Endothelial cell of umbilical vein (primary cell): Measurements from ENCODE around the gene KPNA2.

Experiments used
- POLR2A ChIP-seq: IDR thresholded peaks from 2 replicates; pipeline ENCODE4 v1.6.1; 2012; ENCODE audit warnings: low read depth, mild to moderate bottlenecking, control low read depth, low read length
- TF ChIP-seq, protein P1 (sequence below), 2 donors: IDR thresholded peaks; 1 replicate in 1 of 2; 2 replicates in 1 of 2; pipeline ENCODE4 v1.5.1; 2011; ENCODE audit warnings: low read length in 2 of 2, mild to moderate bottlenecking in 2 of 2, moderate library complexity in 2 of 2, control low read depth in 1 of 2, inconsistent platforms in 1 of 2, low read depth in 1 of 2; ENCODE audit not compliant: insufficient read depth in 1 of 2; ENCODE audit errors: extremely low read depth in 1 of 2
- TF ChIP-seq, protein P2 (sequence below): IDR thresholded peaks from 2 replicates; pipeline ENCODE4 v1.6.1; 2011; ENCODE audit not compliant: insufficient read depth, insufficient read length

DNA sequence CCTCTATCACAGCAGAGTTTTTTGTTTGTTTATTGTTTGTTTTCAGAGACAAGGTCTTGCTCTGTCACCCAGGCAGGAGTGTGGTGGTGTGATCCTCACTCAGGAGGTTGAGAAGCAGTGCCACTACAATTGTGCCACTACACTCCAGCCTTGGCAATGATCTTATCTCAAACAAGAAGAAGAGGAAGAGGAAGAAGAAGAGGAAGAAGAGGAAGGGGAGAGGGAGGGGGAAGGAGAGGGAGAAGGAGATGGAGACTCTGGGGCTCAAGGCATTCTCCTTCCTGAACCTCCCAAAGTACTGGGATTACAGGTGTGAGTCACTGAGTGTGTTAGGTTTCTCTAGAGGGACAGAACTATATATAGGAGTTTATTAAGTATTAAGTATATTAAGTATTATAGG lies 22.1 kb upstream of the KPNA2 start:
- TF ChIP-seq, protein P1, sequence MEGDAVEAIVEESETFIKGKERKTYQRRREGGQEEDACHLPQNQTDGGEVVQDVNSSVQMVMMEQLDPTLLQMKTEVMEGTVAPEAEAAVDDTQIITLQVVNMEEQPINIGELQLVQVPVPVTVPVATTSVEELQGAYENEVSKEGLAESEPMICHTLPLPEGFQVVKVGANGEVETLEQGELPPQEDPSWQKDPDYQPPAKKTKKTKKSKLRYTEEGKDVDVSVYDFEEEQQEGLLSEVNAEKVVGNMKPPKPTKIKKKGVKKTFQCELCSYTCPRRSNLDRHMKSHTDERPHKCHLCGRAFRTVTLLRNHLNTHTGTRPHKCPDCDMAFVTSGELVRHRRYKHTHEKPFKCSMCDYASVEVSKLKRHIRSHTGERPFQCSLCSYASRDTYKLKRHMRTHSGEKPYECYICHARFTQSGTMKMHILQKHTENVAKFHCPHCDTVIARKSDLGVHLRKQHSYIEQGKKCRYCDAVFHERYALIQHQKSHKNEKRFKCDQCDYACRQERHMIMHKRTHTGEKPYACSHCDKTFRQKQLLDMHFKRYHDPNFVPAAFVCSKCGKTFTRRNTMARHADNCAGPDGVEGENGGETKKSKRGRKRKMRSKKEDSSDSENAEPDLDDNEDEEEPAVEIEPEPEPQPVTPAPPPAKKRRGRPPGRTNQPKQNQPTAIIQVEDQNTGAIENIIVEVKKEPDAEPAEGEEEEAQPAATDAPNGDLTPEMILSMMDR (IDR thresholded peaks at IDR 0.05; ENCODE audit: extremely low read depth in 1 of 2, insufficient read depth in 1 of 2, low read depth in 1 of 2, low read length in 2 of 2): no peak
- TF ChIP-seq, protein P2, sequence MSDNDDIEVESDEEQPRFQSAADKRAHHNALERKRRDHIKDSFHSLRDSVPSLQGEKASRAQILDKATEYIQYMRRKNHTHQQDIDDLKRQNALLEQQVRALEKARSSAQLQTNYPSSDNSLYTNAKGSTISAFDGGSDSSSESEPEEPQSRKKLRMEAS: no peak
- no peak for TF ChIP-seq POLR2A
